Measurements from ENCODE around the gene LPP.

LPP gene

GRCh38 chr3:188931531-188931930 is 777.6 kb downstream of the LPP start:
- in situ Hi-C loops (cut with HindIII; ENCODE audit: low pct_ligation_motif_present, low pct_unique_long_range_greater_than_20kb, low sequenced_read_pairs), result no loop called here
- DNase-seq, result peak; percentile 58

- no peak for DNase-seq
- in situ Hi-C loops (cut with HindIII; ENCODE audit: low pct_ligation_motif_present, low pct_unique_long_range_greater_than_20kb, low sequenced_read_pairs), result no loop called here
Observed at GRCh38 chr3:188934989-188935388, 781.0 kb downstream of the LPP start.

- in situ Hi-C loops (cut with HindIII; ENCODE audit: low pct_ligation_motif_present, low pct_unique_long_range_greater_than_20kb, low sequenced_read_pairs), result no loop called here
- DNase-seq, result no peak
Observed at GRCh38 chr3:188936597-188937107, 782.7 kb downstream of the LPP start.

- in situ Hi-C loops (cut with HindIII; ENCODE audit: low pct_ligation_motif_present, low pct_unique_long_range_greater_than_20kb, low sequenced_read_pairs), result no loop called here
- DNase-seq, result no peak
Observed at GRCh38 chr3:188937389-188937788, 783.4 kb downstream of the LPP start.

- in situ Hi-C loops (cut with HindIII; ENCODE audit: low pct_ligation_motif_present, low pct_unique_long_range_greater_than_20kb, low sequenced_read_pairs), result no loop called here
- DNase-seq, result no peak
Observed at GRCh38 chr3:188938999-188939398, 785.0 kb downstream of the LPP start.

- in situ Hi-C loops (cut with HindIII; ENCODE audit: low pct_ligation_motif_present, low pct_unique_long_range_greater_than_20kb, low sequenced_read_pairs), result no loop called here
- DNase-seq, result no peak
Observed at GRCh38 chr3:188939814-188940572, 786.0 kb downstream of the LPP start.

Data from ACHN (cell line).